Stimulated activated CD4-positive, alpha-beta T cell treated with anti-CD3 and anti-CD28 coated beads, Interleukin-15, amount 100 ng/mL, for 48 hours (primary cell): ENCODE measurements around the gene UTP11.

Experiments used
- DNase-seq, 2 donors: peaks; one replicate each; pipeline ENCODE4 v3.0.0-alpha.2; 2020; ENCODE audit warnings: low read depth in 2 of 2

Gene UTP11

DNA sequence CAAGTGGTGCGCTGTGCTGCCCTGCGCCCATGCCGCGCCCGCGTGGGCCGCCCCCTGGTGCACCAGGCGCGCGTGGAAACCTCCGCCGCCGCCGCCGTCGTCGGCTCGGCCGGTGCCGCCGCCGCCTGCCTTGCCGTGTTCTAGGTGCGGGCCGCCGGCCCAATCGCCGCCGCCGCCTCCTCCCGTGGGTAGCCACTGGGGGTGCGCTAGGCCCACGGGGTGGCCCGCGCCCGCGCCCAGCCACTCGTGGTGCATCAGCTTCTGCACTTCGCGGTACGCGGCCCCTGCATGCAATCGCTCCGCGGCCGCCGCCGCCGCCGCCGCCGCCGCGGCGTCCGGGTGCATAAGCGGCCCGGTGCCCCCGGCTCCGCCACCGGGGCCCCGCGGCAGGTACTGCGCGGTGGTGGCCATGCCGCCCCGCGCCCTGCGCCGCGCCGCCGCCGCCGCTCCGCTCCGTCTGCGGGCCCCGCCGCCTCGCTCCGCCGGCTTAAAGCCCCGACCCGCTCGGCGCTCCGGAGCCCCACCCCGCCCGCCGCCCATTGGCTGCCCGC is 33.9 kb downstream of the UTP11 start, which contains the start of gene POU3F1:
Gene POU3F1, minus strand, starts transcription at position 461 of the 551 bp plus-strand sequence. Its CDS starts 50 bp downstream, at position 411.
- no peak for DNase-seq

DNA sequence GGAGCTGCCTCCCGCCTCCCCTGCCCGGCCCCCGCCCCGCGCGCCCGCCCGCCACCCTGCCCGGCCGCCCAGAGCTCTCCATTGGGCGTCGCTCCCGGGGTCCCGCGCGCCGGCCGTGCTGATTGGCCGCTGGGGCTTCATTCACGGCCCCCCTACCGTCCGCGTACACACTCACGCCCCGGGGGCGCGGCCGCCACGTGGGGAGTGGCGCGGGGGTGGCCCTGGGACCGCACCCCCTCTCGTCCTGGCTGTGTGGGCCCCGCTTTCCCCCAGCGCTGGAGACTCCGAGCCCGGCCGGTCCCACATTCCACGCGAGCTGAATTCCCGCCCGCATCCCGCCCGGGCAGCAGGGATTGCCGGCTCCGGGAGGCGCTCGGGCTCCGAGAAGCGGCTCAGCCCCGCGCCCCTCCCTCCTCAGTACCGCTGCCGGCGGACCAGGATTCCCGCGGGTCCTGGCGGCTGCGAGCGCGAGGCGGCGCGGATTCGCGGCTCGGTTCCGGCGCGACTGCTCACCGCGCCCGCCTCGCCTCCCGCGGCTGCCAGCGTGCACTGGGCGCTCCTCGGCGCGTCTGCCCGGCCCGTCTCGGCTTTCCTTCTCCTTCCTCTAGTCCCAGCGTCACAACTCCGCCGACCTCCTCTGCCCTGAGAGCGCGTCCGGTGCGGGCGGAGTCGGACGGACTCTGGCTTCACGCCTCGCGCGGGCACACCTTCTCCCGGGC is 34.5 kb downstream of the UTP11 start:
- DNase-seq, result peak; percentile 41 to 71

DNA sequence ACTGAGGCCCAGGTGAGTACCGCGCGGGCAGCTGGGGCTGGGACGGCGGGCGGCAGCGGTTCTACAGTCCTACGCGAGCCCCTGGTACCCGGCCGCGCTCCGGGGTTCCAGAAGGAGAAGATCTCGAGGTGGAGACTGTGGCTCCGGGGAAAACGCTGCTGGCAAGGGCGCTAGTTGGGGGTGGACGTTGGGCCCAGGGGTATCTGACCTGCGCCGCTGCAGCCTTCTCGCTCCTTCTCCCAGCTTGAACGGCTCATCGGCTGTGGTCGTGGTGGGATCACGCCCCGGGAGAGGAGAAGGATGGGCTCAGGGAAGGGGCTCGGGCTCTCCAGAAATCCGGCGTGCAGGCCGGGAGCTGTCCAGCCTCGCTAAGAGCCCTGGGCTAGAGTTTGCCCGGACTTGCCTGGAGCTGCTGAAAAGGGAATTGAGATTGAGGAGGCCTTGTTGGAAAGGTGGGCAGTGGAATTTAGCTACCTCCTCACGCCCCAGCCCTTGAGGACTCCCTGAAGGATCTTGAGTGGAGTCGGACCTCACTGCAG is 35.1 kb downstream of the UTP11 start:
- no peak for DNase-seq

DNA sequence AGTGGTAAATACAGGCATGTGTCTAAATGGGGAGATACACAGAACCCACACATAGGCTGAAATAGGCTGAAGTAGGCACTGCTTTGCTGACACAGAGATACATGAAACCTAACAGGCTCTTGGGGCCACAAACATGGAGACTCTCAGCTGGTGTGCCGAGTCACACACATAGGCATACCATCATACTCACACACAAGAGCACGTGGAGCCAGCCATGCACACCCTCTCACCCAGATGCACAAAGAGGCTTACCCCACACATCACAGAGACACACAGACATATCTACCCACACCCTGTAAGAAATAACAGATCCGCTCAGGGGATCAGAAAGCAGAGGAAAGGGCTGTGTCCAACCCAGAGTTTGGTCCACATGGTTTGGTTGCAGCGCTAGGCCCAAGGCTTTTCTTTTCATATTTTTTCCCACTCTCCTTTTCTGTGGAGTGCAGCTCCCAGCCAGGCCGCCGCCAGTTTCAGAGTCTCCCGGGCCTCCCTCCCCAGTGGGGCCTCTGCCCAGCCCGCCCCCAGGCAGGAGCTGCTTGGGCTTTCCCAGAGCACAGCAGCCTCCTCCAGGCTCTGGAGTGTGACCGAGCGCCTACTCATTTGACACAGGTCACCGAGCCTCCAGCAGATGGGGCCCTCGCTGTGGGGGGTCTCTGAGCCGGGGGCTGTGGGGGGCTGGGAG is 38.0 kb downstream of the UTP11 start:
- DNase-seq, result no peak

DNA sequence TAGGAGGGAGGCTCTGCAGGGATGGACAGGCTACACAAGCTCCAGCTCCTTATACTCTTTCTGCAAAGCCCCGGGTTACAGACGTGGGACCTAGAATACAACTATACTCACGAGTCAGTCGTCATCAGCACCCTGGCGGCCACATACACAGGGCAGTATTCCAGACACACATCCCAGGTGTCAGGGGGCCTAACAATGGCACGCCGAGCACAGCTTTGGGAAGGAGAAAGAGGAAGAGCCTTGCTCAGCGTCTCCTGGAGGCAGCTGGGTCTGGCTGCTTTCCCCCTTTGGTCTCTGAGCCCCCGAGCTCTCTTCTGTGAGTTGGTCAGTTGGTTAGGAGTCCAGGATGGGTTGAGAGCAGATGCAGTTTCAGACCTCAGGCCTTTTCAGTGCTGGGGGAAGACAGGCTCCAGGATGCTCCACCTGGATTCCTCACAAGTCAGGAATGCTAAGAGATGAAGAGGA is 38.6 kb downstream of the UTP11 start:
- no peak for DNase-seq

DNA sequence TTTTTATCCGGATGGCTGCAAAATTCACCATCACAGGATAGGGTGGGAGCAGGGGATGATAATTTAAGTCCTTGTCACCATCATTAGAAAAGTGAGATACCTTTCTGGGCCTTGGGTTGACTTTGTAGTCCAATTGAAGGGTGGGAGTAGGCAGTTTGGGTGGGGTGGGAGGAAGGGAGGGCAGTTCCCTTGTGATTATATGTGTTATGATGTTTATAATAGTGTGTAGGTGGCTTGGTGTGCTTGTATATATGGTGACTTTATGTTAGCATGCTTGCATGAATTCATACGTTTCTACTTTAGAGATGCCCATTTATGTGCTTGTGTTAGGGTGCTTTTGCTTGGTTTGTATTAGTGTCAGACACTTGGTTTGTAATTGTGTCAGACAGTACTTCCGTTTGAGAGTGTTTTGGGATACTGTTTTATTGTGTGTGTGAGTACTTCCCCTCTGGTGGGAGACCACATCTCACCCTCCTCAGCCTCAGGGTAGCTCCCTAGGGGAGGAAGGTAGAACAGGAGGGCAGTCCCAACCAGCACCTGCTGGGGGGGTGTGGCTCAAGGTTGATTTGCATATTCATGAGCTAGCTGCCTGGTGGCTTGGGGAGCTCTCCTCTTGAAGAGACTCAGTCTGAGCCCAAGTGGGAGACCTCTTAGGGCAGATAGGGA is 40.3 kb downstream of the UTP11 start:
- DNase-seq, result no peak

DNA sequence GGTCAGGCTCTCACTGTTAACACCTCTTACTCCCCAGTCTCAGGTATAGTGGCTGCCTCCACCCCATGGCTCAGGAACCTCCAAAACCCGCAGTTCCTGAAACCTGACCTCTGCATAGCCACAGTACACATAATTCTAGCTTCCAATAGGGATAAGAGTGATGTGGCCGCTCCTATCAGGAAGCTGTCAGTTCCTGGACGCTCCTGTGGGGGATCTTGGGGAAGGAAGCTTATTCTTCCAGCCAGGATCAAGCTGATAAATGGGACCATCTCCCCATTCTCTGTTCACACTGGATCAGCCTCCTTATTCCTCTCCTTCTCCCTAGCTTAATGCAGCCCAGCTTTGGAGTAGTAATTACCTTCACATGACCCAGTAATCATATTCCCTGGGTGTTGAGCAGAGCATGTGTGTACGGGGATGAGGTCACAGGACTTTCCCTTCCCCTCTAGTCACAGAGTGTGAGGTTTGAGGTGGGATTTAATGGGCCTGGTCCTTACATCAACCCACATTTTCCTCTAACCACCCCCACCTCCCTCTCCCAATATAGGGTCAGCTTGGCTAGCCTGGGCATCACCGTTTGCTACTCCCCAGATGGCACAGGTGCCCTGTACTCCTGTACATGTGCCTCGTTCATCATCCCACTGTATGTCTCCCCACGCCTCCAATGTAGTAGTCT is 41.0 kb downstream of the UTP11 start:
- DNase-seq, result no peak

DNA sequence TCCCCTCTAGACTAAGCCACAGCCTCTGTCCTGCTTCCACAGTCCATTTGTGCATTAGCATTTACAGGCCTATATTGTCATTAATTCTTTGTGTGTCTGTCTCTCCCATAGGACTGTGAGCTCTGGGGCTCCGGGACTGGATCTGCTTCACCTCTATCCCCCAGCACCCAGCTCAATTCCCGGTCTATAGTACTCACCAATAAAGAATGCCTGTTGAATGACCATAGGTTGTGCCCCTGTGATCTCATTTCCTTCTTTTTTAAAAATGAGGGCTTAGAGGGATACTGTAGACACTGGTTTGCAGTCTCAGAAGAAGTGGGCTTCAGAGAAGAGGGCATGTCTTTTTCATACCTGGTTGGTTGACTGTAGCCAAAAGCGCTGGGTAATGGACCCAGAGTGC is 42.9 kb downstream of the UTP11 start:
- no peak for DNase-seq

DNA sequence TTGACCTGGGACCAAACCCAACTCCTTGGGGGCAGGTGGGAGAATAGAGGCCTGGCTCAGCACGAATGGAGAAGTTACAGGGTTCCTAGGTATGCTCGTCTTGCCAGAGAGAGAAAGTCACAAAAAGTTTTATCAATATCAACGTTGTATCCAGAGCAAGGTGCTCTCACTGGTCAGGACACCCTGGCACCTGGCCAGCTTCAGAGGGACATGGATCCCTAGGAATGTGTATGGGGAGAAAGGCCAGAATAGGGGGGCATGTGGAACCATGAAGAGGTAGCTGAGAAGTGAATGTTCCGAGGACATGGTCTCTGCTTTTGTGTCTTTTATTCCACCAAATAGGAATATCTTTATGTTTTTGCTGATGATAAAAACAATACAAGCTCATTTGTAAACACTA is 43.4 kb downstream of the UTP11 start:
- no peak for DNase-seq

DNA sequence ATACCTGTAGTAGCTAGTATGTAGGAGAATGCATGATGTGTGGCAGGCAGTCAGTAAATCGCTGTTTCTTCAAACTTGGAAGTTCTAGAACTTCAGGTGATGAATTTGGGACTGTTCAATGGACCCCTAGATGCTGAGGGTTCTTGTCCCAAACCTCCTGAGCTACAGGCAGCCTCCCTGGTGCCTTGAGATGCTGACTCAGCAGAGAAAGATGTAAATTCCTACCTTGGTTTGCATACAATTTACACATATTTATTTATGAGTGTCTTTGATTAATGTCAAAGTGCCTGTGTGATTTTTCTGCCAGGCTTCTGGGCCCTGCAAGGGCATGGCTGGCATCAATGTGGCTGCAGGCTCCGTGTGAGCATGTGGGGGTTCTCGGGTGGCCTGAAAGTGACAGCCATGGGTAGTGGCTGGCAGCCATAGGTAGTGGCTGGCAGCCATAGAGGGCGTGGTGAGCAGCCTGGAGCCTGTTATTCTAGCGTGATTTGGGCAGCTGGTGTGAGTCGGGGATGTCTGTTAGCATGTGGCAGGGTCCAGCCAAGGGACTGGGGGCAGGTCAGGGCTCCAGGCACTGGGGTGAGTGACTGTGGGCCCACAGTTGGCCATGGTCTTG is 47.2 kb downstream of the UTP11 start:
- DNase-seq, result no peak

DNA sequence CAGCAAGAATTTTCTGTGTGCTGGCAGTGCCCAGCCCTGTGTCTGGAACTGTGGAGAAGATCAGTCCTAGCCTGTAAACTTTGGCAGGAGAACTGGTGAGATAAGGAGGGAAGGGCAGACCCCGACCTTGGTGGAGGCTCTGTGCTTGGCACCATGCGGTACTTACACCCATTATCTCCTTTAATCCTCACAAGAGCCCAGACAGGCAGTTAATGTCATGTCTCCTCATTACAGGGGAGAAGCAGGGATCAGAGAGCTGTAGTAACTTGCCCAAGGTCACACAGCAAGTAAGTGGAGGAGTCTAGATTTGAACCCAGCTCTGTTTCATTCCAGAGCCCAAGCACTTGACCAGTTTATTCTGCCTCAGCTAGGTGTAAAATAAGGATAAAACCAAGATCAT is 48.0 kb downstream of the UTP11 start:
- DNase-seq, result no peak

DNA sequence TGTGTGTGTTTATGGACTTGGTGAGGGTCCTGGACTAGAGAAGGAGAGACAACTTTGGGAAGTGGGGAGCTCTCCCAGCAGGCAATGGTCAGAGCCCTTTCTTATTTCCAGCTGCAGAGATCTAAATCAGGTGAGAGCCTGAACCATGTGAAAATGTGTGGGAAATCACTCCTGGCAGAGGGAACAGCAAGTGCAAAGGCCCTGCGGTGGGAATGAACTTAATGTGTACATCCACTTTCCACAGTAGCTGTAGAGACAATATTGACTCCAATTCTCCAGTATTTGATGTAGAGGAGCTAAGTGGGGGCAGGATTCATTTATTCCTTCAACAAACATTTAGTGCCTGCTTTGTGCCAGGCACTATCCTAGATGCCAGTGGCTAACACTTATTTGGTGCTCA is 48.8 kb downstream of the UTP11 start:
- DNase-seq, result no peak

DNA sequence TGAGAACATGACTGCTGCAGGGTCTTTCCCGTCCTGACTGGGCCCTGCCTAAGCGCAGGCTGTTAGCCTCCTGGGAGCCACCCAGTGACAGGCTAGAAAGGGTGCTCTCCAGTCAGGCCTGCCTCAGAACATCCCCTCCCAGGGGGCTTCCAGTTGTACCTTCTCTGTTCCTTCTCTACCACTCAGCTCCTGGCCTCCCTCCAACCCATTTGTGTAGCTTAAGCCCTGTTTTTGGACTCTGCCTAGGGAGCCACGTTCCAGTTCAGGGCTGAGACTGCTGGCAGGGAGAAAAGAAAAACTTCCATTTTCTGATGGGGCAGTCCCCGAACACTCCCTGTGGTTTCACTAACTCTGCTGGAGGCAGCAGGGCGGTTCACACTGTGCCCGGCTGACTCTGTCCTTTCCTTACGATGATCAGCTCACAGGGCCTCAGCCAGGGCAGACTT is 49.4 kb downstream of the UTP11 start:
- no peak for DNase-seq

DNA sequence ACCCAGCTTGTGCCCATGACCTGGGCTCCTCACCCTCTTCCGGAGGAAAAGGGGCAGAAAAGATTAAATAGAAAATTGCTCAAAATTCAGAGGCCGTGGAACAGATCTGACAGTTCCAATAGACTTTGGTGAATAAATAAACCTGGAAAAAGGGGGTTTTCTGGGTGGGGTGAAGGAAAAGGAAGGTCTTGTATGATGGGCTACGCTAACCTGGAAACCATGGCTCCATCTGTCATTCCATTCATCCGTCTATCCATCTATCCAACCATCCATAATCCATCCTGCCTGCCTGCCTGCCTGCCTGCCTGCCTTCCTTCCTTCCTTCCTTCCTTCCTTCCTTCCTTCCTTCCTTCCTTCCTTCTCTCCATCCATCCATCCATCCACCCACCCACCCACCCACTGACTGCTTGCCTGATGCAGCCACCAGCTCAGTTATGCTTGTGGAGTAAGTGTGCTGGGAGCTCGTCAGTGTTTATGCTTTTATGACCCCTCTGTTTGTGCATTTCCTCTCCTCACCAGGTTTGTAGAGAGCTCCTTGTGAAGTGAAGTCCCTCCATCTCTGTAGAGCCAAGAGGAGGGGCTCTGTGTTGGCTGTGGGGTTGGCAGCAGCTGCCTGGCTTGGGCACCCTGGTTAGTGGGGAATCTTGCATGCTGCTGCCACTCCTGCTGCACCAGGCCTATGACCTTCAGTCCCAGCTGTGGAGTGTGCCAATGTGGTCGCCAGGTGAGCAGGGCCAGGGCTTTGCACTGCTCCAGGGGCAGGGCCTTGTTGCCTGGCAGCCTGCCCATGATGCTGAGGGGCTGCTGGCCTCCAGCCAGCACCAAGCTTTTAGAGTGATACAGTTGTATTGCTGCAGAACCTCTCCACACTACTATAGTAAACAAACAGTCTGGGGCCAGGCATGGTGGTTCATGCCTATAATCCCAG is 50.1 kb downstream of the UTP11 start:
- DNase-seq, result no peak

DNA sequence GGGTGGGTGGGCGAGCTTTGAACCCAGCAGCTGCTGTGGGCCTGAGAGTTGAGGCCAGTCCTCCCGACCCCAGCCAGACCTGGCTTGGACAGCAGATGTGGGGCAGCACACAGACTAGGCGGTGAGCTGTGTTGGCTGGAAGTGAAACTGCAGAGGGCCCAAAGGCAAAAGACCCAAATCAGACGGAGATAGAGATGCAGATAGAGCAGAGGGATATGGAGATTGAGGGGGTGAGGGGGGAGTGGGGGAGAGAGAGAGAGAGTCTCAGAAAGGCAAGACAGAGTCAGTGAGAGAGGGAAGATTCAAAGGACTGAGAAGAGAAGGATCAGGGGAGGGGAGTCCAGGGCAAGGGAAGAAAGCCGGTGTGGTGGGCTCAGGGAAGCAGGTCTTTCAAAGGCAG is 51.1 kb downstream of the UTP11 start:
- no peak for DNase-seq

DNA sequence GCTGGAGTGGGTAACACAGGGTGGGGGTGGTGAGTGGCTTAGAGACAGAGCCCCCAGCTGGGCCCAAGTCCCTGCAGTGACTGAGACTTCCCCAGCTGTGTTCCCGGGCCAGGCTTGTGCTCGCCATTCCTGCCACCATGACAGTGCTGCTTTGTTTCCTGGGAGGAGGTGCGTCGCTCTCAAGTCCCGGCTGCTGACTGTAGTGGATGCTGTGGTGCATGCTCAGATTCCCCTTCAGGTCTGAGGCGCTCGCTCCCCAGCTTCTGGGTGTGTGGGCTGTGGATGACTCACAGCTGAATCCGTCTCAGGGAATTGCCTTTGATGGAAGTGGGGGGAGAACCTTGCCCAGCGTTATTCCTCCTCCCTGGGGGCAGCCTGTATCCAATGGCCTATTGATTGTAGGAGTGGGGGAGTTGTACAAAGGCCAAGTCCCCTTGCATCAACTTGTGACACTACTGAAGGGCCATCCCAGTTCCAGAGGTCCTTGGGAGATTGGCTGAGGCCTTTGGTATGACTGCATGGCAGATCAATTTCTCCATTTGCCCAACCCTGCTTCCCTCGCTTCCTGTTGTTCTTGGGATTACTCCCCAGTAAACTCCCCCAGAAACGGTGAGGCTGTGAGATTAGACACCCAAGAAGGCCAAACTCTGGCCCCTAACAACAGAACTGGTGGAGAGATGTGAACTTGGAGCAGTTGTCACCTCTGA is 51.8 kb downstream of the UTP11 start:
- no peak for DNase-seq

DNA sequence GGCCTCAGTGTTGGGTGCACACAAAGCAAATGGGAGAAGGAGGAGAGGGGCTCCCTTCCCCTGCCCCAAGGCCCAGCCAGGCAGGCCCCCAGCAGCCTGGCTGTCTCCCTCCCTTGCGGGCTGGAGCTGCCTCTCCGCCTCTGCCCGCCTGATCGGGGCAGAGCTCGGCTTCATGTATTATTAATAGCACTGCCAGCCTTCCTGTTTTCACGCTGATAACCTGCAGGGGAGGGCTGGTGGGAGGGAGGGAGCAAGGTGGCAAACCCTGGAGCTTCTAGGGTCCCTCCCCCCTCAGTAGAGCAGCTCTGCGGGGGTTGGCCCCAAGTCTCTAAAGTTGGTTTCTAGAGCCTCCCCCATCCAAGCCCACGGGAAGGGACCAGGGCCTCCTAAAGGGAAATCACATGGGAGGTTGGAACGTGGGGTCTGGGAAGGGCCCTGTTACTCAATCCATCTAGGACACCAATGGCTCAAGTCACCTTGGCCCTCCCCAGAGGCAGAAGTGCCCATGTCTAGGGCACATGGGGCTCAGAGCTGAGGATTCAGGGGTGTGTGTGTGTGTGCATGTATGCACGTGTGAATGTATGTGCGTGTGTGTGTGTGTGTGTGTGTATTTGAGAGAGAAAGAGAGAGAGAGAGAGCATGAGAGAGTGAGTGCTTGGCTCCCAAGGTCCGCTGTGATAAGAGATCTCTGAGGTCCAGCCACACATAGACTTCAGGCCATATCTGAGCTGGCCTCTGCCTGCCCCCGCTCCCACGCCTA is 55.9 kb downstream of the UTP11 start:
- DNase-seq, result no peak

DNA sequence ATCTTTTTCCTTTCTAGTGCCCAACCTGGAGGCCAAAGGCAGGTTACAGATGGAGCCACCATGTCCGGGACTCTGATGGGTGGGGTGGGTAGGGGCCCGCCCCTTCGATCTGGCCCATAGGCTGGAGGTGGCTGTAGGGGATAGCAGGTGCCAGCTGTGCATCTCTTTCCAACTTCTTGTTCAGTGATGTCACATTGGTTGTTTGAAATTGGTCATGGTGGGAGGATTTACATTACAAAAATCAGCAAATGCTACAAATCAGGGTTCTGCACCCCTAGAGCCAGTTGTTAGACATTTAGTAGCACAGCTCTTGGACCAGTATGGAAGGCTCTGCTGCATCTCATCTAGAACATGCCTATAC is 56.4 kb downstream of the UTP11 start:
- no peak for DNase-seq
